Measurements from ENCODE around the gene TBCEL. TPM values are rescaled to one million over a fixed set of nuclear protein-coding genes. Genes with fewer than 3 reads are reported as not detected.

Gene TBCEL
- total RNA-seq, 1 donor from 2014 or later: 40.4 TPM

DNA sequence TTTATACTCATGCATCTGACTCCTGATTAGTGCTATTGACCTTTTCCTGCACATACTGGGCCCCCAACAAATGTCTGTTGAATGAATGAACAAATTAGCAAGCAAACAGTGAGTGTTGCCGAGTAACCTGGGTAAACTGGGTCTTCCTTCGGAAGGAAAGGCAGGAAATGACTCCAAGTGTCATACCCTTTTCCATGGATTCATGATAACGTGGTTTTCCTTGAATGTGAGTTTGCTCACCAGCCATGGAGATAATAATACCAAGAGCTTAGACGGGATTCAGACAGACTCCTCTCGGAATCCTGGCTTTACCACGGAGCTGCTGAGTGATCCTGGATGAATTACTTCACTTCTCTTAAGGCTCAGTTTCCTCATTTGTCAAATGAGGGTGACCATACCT lies 93.9 kb downstream of the TBCEL start:
- Histone ChIP-seq H3K4me3 (no peak overlapping the region), H3K4me1 (no peaks in the 10 kb centered on the region), H3K27me3 (no peaks in the 10 kb centered on the region), H3K9me3 (peaks cover 0 to 9% of the 10 kb centered on the region in 2 donors), H3K27ac (no peak overlapping the region), H3K36me3 (no peaks in the 10 kb centered on the region)
- intact Hi-C loops (cut with DNase I): no loop called here
- no peak for DNase-seq (ENCODE audit: low spot score in 2 of 2)
- TF ChIP-seq, protein P1, sequence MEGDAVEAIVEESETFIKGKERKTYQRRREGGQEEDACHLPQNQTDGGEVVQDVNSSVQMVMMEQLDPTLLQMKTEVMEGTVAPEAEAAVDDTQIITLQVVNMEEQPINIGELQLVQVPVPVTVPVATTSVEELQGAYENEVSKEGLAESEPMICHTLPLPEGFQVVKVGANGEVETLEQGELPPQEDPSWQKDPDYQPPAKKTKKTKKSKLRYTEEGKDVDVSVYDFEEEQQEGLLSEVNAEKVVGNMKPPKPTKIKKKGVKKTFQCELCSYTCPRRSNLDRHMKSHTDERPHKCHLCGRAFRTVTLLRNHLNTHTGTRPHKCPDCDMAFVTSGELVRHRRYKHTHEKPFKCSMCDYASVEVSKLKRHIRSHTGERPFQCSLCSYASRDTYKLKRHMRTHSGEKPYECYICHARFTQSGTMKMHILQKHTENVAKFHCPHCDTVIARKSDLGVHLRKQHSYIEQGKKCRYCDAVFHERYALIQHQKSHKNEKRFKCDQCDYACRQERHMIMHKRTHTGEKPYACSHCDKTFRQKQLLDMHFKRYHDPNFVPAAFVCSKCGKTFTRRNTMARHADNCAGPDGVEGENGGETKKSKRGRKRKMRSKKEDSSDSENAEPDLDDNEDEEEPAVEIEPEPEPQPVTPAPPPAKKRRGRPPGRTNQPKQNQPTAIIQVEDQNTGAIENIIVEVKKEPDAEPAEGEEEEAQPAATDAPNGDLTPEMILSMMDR (IDR thresholded peaks at IDR 0.05): no peak

DNA sequence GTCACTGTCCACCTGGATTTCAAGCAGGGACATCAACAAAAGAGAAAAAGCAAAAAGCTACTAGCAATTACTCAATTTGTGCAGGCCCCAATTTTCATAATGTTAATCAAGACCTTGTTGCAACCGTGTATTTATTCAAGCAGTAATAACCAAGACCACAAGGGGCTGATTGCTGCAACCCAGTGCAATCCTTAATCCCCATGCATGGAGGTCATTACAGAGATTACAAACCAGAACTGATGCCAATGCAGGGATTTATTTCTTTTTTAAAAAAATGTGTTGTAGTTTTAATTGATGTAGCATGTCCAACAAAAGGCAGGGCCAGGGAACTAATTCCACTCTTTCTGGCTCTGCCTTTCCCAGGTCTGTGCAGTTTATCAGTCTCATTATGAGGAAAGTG lies 95.5 kb downstream of the TBCEL start:
- Histone ChIP-seq H3K27ac (no peak overlapping the region), H3K36me3 (no peaks in the 10 kb centered on the region), H3K4me1 (no peaks in the 10 kb centered on the region), H3K9me3 (peaks cover 0 to 9% of the 10 kb centered on the region in 2 donors), H3K4me3 (no peak overlapping the region), H3K27me3 (no peaks in the 10 kb centered on the region)
- intact Hi-C loops (cut with DNase I): no loop called here
- TF ChIP-seq, protein P1 (IDR thresholded peaks at IDR 0.05): no peak
- DNase-seq (ENCODE audit: low spot score in 2 of 2): no peak

DNA sequence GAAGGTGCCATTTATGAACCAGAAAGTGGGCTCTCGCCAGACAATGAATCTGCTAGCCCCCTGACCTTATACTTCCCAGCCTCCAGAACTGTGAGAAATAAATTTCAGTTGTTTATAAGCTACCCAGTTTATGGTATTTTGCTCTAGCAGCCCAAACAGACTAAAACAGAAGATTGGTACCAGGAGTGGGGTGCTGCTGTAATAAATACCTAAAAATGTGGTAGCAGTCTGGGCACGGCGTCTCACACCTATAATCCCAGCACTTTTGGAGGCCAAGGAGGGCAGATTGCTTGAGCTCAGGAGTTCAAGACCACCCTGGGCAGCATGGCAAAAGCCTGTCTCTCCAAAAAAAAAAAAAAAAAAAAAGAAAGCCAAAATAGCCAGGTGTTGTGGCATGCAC lies 98.4 kb downstream of the TBCEL start:
- H3K27me3 ChIP-seq: no peaks in the 10 kb centered on the region
- no peaks in the 10 kb centered on the region for H3K36me3 ChIP-seq
- TF ChIP-seq, protein P1 (IDR thresholded peaks at IDR 0.05): no peak
- no peak for DNase-seq (ENCODE audit: low spot score in 2 of 2)
- H3K27ac ChIP-seq: no peak overlapping the region
- no peaks in the 10 kb centered on the region for H3K4me1 ChIP-seq
- peaks cover 0 to 9% of the 10 kb centered on the region in 2 donors for H3K9me3 ChIP-seq
- H3K4me3 ChIP-seq: no peak overlapping the region
- intact Hi-C loops (cut with DNase I): no loop called here

DNA sequence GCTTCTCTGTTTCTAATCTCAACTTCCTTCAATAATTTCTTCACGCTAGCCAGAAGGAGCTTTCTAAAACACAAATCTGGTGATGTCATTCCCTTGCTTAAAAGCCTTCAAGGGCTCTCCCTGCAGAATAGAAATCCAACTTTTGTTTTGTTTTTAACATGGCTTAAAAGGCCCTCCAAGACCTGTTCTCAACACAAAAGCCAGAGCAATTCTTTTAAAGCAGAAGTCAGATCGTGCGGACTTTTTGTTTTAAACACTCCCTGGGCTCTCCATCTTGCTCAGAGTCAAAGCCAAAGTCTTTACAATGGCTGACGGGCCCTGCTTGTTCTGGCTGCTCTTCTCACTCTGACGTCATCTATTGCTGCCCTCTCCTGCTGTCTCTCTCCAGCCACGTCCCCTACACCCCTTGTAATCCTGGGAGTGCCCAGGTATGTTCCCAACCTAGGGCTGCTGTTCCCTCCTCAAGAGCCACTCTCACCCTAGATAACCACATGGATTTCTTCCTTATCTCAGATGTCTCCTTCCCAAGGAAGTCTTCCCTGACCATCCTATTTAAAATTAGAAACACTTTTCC lies 99.7 kb downstream of the TBCEL start:
- Histone ChIP-seq H3K9me3 (peaks cover 0 to 9% of the 10 kb centered on the region in 2 donors), H3K27me3 (no peaks in the 10 kb centered on the region), H3K27ac (peak overlapping the region in 1 of 2 donors; percentile 1), H3K4me3 (no peak overlapping the region), H3K36me3 (no peaks in the 10 kb centered on the region), H3K4me1 (no peaks in the 10 kb centered on the region)
- intact Hi-C loops (cut with DNase I): no loop called here
- TF ChIP-seq, protein P1 (IDR thresholded peaks at IDR 0.05): no peak
- no peak for DNase-seq (ENCODE audit: low spot score in 2 of 2)

DNA sequence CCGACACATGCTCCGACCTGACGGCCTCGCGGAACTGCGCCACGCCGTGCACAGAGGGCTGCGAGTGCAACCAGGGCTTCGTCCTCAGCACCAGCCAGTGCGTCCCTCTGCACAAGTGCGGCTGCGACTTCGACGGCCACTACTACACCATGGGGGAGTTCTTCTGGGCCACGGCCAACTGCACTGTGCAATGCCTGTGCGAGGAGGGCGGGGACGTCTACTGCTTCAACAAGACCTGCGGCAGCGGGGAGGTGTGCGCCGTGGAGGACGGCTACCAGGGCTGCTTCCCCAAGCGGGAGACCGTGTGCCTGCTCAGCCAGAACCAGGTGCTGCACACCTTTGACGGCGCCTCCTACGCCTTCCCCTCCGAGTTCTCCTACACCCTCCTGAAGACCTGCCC lies 103.9 kb downstream of the TBCEL start:
- no peak for DNase-seq (ENCODE audit: low spot score in 2 of 2)
- no peak overlapping the region for H3K27ac ChIP-seq
- no peaks in the 10 kb centered on the region for H3K36me3 ChIP-seq
- H3K9me3 ChIP-seq: peaks cover 0 to under 1% of the 10 kb centered on the region in 2 donors
- no peak overlapping the region for H3K4me3 ChIP-seq
- TF ChIP-seq, protein P1 (IDR thresholded peaks at IDR 0.05): no peak
- H3K4me1 ChIP-seq: no peaks in the 10 kb centered on the region
- intact Hi-C loops (cut with DNase I): no loop called here
- no peaks in the 10 kb centered on the region for H3K27me3 ChIP-seq

All from ascending aorta (tissue), 2 donors.